ENCODE results near the gene COQ9.

DNA sequence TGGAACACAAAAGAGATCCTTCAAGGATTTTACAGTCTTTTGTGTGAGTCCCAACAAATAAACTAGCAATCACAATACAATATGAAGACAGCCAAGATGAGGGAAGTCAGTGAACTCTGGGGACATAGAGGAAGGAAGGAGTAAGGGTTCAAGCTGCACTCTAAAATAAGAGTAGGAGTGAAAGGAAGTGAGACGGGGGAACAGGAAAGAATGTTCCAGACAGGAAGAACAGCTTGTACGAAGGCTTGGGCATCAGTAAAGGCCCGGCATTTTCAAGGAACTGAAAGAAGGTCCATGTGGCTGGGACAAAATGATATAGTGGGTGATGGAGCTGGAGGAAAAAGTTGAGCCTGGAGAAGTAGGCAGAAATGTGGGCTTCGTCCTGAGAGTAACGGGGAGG, 38.2 kb upstream of the COQ9 start:
- TF ChIP-seq, protein P1, sequence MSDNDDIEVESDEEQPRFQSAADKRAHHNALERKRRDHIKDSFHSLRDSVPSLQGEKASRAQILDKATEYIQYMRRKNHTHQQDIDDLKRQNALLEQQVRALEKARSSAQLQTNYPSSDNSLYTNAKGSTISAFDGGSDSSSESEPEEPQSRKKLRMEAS (IDR thresholded peaks at IDR 0.05; ENCODE audit: low read depth, low read length) = no peak
- TF ChIP-seq, protein P2, sequence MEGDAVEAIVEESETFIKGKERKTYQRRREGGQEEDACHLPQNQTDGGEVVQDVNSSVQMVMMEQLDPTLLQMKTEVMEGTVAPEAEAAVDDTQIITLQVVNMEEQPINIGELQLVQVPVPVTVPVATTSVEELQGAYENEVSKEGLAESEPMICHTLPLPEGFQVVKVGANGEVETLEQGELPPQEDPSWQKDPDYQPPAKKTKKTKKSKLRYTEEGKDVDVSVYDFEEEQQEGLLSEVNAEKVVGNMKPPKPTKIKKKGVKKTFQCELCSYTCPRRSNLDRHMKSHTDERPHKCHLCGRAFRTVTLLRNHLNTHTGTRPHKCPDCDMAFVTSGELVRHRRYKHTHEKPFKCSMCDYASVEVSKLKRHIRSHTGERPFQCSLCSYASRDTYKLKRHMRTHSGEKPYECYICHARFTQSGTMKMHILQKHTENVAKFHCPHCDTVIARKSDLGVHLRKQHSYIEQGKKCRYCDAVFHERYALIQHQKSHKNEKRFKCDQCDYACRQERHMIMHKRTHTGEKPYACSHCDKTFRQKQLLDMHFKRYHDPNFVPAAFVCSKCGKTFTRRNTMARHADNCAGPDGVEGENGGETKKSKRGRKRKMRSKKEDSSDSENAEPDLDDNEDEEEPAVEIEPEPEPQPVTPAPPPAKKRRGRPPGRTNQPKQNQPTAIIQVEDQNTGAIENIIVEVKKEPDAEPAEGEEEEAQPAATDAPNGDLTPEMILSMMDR (IDR thresholded peaks at IDR 0.05; ENCODE audit: low read depth, low read length) = no peak
- TF ChIP-seq POLR2A (IDR thresholded peaks at IDR 0.05; ENCODE audit: extremely low read depth, insufficient read length) (no peak), MYC (IDR thresholded peaks at IDR 0.05; ENCODE audit: low read depth, low read length) (no peak)
